HepG2 (cell line): ENCODE measurements around the gene RHCE.

Experiments used
- HCFC1 ChIP-seq: fragments of 150-350 bp; IDR thresholded peaks from 2 replicates; pipeline ENCODE4 v1.6.1; 2014; ENCODE audit warnings: low read depth, low read length
- PHF21A ChIP-seq: sonication (generic); formaldehyde crosslinking; IDR thresholded peaks from 2 replicates; pipeline ENCODE4 v1.5.0; 2020; ENCODE audit warnings: mild to moderate bottlenecking, missing genetic modification reagents
- POLR2A ChIP-seq, 2 experiments: IDR thresholded peaks; 2 replicates each; pipeline ENCODE4 v1.6.1; 2011; ENCODE audit warnings: low read depth in 2 of 2, low read length in 2 of 2, mild to moderate bottlenecking in 1 of 2, moderate library complexity in 1 of 2; ENCODE audit not compliant: insufficient read depth in 1 of 2
- POLR2AphosphoS2 ChIP-seq: IDR thresholded peaks from 2 replicates; pipeline ENCODE4 v1.6.1; 2011; ENCODE audit warnings: low read depth, low read length, improper control_type of control experiment
- ZNF263 ChIP-seq: sonication (generic); formaldehyde crosslinking; IDR thresholded peaks from 2 replicates; pipeline ENCODE4 v1.4.0; 2020; ENCODE audit warnings: missing genetic modification reagents
- ZNF83 ChIP-seq: sonication (generic); formaldehyde crosslinking; IDR thresholded peaks from 2 replicates; pipeline ENCODE4 v1.4.0; 2020; ENCODE audit warnings: missing genetic modification reagents, mild to moderate bottlenecking, borderline replicate concordance
- TF ChIP-seq, protein P1 (sequence below): sonication (generic); formaldehyde crosslinking; IDR thresholded peaks from 2 replicates; pipeline ENCODE4 v1.4.0; 2020; ENCODE audit warnings: mild to moderate bottlenecking, missing genetic modification reagents

DNA sequence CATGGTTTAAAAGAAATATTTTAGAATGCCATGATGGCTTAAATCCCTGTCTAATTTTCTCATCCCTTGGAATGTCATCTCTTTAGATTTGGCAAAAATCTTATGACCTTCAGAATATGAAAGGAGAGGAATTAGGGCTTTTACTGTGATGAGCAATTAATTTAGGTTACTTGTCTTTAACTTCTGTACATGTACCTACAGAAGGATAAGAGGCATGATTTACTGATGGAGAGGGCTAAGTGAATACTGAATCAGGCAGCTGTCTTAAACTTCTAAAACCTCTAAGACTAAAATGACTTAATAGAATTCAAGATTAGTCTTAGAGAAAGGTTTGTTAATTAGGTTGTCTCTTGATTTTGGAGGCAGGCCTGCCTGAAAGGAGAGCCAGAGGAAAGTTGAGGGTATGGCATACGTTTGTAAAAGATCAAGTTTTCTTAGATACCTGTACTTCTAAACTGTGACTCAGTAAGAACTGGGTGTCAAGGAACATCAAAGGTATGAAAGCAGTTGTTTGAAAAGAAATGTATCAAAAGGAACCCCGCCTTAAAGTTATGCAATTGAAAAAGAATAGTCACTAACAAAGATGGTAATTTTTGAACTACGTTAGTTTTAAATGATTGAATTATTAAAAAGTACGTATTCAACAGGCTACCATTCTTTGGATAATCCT, 22.5 kb upstream of the RHCE start:
- TF ChIP-seq PHF21A (CRISPR knock-in tag) (no peak), POLR2A (IDR thresholded peaks at IDR 0.05; ENCODE audit: insufficient read depth in 1 of 2, low read depth in 2 of 2, low read length in 2 of 2) (no peak), HCFC1 (no peak), POLR2AphosphoS2 (no peak), ZNF83 (CRISPR knock-in tag) (no peak), ZNF263 (CRISPR knock-in tag) (no peak)
- TF ChIP-seq, protein P1, sequence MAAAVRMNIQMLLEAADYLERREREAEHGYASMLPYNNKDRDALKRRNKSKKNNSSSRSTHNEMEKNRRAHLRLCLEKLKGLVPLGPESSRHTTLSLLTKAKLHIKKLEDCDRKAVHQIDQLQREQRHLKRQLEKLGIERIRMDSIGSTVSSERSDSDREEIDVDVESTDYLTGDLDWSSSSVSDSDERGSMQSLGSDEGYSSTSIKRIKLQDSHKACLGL (CRISPR knock-in tag), result no peak
